Liver (tissue), 3 donors: ENCODE measurements around the gene PMIS2.

ENCODE experiments used
- ATF3 ChIP-seq: IDR thresholded peaks from 2 replicates; pipeline ENCODE4 v1.6.1; 2016; ENCODE audit warnings: antibody characterized with exemption
- CTCF ChIP-seq: fragments of 150-350 bp; IDR thresholded peaks from 2 replicates; pipeline ENCODE4 v1.5.1; 2017; ENCODE audit warnings: improper control_type of control experiment, low read depth, low read length; ENCODE audit not compliant: missing input control
- GABPA ChIP-seq, 2 donors: IDR thresholded peaks in 1 of 2; conservative IDR thresholded peaks in 1 of 2; 2 replicates each; pipeline ENCODE4 v1.6.1; 2016; ENCODE audit warnings: antibody characterized with exemption in 2 of 2, mild to moderate bottlenecking in 1 of 2, moderate library complexity in 1 of 2
- REST ChIP-seq: IDR thresholded peaks from 2 replicates; pipeline ENCODE4 v1.6.1; 2016; ENCODE audit warnings: antibody characterized with exemption, mild to moderate bottlenecking
- SP1 ChIP-seq: IDR thresholded peaks from 2 replicates; pipeline ENCODE4 v1.6.1; 2018; ENCODE audit warnings: antibody characterized with exemption, mild to moderate bottlenecking
- TAF1 ChIP-seq: conservative IDR thresholded peaks from 2 replicates; pipeline ENCODE4 v1.6.1; 2016; ENCODE audit warnings: antibody characterized with exemption, mild to moderate bottlenecking
- YY1 ChIP-seq: IDR thresholded peaks from 2 replicates; pipeline ENCODE4 v1.6.1; 2016; ENCODE audit warnings: antibody characterized with exemption, mild to moderate bottlenecking
- donor health status: healthy.
- donor health status: healthy.

- TF ChIP-seq ATF3 (no peak), CTCF (no peak), SP1 (no peak), YY1 (no peak), TAF1 (no peak), GABPA (IDR thresholded peaks at IDR 0.05 in 1 of 2, conservative IDR thresholded peaks at IDR 0.05 in 1 of 2) (no peak), REST (no peak)
Measured at GRCh38 chr19:35556846-35557538, 29.0 kb upstream of the PMIS2 start.
